ENCODE measurements around the gene SLFN14.

DNA sequence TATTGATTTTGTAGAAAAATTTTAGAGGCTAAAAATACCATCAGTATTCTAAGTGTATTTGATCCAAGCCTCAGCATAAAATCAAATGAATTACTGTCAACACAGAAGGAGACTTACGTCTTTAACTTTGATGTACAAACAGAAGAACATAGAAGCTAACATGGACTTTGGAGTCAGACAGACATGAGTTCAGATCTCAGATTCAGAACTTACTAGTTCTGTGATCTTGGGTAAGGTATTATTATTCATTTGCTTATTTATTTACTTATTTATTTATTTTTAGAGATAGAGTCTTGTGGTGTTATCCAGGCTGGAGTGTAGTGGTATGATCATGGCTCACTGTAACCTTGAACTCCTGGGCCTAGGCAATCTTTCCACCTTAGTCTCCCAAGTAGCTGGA, 19.2 kb downstream of the SLFN14 start:
- TF ChIP-seq, protein P1, sequence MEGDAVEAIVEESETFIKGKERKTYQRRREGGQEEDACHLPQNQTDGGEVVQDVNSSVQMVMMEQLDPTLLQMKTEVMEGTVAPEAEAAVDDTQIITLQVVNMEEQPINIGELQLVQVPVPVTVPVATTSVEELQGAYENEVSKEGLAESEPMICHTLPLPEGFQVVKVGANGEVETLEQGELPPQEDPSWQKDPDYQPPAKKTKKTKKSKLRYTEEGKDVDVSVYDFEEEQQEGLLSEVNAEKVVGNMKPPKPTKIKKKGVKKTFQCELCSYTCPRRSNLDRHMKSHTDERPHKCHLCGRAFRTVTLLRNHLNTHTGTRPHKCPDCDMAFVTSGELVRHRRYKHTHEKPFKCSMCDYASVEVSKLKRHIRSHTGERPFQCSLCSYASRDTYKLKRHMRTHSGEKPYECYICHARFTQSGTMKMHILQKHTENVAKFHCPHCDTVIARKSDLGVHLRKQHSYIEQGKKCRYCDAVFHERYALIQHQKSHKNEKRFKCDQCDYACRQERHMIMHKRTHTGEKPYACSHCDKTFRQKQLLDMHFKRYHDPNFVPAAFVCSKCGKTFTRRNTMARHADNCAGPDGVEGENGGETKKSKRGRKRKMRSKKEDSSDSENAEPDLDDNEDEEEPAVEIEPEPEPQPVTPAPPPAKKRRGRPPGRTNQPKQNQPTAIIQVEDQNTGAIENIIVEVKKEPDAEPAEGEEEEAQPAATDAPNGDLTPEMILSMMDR (conservative IDR thresholded peaks at IDR 0.05) = no peak
- TF ChIP-seq EZH2 (IDR thresholded peaks at IDR 0.05; ENCODE audit: low read depth) = no peak
